ENCODE data around the gene ARHGAP24. TPM values are rescaled to one million over a fixed set of nuclear protein-coding genes. Genes with fewer than 3 reads are reported as not detected.

The ARHGAP24 gene
- total RNA-seq, 2 experiments from 2014 or later = 0.28 TPM; not detected in 1

- ATAC-seq (ENCODE audit: low read depth) (no peak), DNase-seq (no peak)
- peaks cover under 1% of the 10 kb centered on the region for H3K9me3 Mint-ChIP-seq
- no peaks in the 10 kb centered on the region for H3K4me1 Mint-ChIP-seq
- H3K4me3 Mint-ChIP-seq = no peak overlapping the region
- H3K36me3 Mint-ChIP-seq = no peaks in the 10 kb centered on the region
- no peaks in the 10 kb centered on the region for H3K27me3 Mint-ChIP-seq
- POLR2A ChIA-PET = no interaction called here
- no peak overlapping the region for H3K27ac Mint-ChIP-seq
Measured at GRCh38 chr4:85860066-85860740, 385.3 kb downstream of the ARHGAP24 start.

GRCh38 chr4:85861064-85861765, 386.3 kb downstream of the ARHGAP24 start:
- DNase-seq = no peak
- Mint-ChIP-seq H3K27ac (no peak overlapping the region), H3K27me3 (no peaks in the 10 kb centered on the region), H3K9me3 (no peaks in the 10 kb centered on the region), H3K4me3 (no peak overlapping the region), H3K4me1 (no peaks in the 10 kb centered on the region), H3K36me3 (no peaks in the 10 kb centered on the region)
- ATAC-seq (ENCODE audit: low read depth) = no peak
- POLR2A ChIA-PET = no interaction called here

GRCh38 chr4:85862896-85863295, 387.9 kb downstream of the ARHGAP24 start:
- no peak for ATAC-seq (ENCODE audit: low read depth)
- DNase-seq = no peak
- no peak overlapping the region for H3K4me3 Mint-ChIP-seq
- no peak overlapping the region for H3K27ac Mint-ChIP-seq
- no peaks in the 10 kb centered on the region for H3K27me3 Mint-ChIP-seq
- H3K9me3 Mint-ChIP-seq = no peaks in the 10 kb centered on the region
- H3K36me3 Mint-ChIP-seq = no peaks in the 10 kb centered on the region
- H3K4me1 Mint-ChIP-seq = no peaks in the 10 kb centered on the region
- POLR2A ChIA-PET = no interaction called here

GRCh38 chr4:85864259-85865205, 389.6 kb downstream of the ARHGAP24 start:
- no peaks in the 10 kb centered on the region for H3K4me1 Mint-ChIP-seq
- POLR2A ChIA-PET = no interaction called here
- no peaks in the 10 kb centered on the region for H3K27me3 Mint-ChIP-seq
- H3K9me3 Mint-ChIP-seq = no peaks in the 10 kb centered on the region
- DNase-seq (no peak), ATAC-seq (ENCODE audit: low read depth) (no peak)
- H3K27ac Mint-ChIP-seq = no peak overlapping the region
- no peaks in the 10 kb centered on the region for H3K36me3 Mint-ChIP-seq
- H3K4me3 Mint-ChIP-seq = no peak overlapping the region

DNA sequence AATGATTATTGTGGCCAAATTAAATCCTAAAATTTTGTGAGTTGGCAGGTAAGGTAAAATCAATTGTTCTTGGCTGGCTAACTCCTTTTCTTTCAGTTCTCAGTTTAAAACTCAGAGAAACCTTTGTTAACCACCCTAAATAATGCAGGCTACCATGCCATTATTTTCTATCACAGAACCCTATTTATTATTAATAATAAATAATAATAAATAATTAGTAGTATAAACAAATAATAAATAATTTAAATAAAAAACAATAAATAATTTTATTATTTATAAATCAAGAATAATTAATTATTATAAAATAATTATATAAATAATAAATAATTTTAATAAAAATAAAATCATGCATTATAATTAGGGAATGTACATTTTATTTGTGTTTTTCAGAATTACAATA, 390.3 kb downstream of the ARHGAP24 start:
- Mint-ChIP-seq H3K36me3 (no peaks in the 10 kb centered on the region), H3K27ac (no peak overlapping the region), H3K4me3 (no peak overlapping the region), H3K9me3 (no peaks in the 10 kb centered on the region), H3K27me3 (no peaks in the 10 kb centered on the region), H3K4me1 (no peaks in the 10 kb centered on the region)
- DNase-seq (no peak), ATAC-seq (ENCODE audit: low read depth) (no peak)
- POLR2A ChIA-PET = no interaction called here

DNA sequence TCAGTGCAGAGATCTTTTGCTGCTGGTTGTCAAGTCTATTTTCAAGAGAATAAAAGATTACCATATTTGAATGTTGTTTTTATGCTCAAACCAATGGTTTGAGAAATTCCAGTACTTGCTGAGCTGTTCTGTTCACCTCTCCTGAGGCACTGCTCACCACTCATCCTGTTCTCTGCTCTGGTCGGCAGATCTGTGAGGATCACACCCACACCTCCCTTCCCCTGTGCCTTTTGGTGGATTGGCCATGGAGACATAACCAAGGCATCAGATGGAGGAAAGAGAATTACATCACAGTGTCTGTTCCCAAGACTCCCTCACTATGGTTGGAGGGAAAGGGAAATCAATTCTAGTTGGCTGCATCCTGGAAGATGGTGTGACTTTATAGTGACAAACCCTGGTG, 391.6 kb downstream of the ARHGAP24 start:
- DNase-seq (no peak), ATAC-seq (ENCODE audit: low read depth) (no peak)
- Mint-ChIP-seq H3K27me3 (no peaks in the 10 kb centered on the region), H3K4me3 (no peak overlapping the region), H3K9me3 (no peaks in the 10 kb centered on the region), H3K4me1 (no peaks in the 10 kb centered on the region), H3K36me3 (no peaks in the 10 kb centered on the region), H3K27ac (no peak overlapping the region)
- POLR2A ChIA-PET = no interaction called here

DNA sequence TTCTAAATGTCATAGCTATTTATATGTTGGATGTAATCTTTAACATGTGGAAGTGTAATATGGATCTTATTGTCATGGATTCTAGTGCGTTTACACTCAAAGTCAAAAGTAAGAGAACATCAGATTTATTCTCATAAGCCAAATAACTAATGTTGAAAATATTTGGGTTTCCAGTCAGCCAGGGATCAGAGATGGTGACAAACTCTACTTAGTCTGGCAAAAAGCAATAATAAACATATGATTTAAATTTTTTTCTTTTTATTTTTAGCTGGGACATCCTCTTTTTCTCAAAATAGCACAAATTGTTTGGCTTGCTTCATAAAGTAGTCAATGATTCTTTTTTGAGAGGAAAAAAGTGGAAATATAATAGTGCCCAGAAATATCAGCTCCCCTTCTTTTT, 392.3 kb downstream of the ARHGAP24 start:
- Mint-ChIP-seq H3K4me3 (no peak overlapping the region), H3K9me3 (no peaks in the 10 kb centered on the region), H3K36me3 (no peaks in the 10 kb centered on the region), H3K27ac (no peak overlapping the region), H3K27me3 (no peaks in the 10 kb centered on the region), H3K4me1 (no peaks in the 10 kb centered on the region)
- no peak for DNase-seq
- no peak for ATAC-seq (ENCODE audit: low read depth)
- POLR2A ChIA-PET = no interaction called here

DNA sequence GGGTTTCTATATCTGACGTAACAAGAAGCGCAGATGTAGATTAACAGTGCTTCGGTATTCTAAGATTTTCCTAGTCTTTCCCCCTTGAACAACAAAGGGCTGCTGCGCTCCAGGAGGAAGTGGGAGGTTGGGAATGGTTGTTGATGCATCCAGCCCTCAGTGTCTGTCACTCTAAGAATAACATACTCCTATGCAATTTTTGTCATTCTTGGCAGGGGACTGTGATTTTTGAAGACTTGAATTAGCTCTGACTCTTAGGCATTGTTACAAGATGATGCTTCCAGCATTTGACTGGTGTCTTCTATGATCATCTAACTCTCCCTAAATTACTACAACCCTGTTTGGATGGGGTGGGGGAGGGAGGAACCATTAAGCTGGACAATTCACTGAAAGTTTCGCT, 394.2 kb downstream of the ARHGAP24 start:
- H3K4me3 Mint-ChIP-seq = no peak overlapping the region
- H3K9me3 Mint-ChIP-seq = no peaks in the 10 kb centered on the region
- ATAC-seq (ENCODE audit: low read depth) (no peak), DNase-seq (no peak)
- no peak overlapping the region for H3K27ac Mint-ChIP-seq
- H3K27me3 Mint-ChIP-seq = no peaks in the 10 kb centered on the region
- H3K4me1 Mint-ChIP-seq = no peaks in the 10 kb centered on the region
- POLR2A ChIA-PET = no interaction called here
- no peaks in the 10 kb centered on the region for H3K36me3 Mint-ChIP-seq

DNA sequence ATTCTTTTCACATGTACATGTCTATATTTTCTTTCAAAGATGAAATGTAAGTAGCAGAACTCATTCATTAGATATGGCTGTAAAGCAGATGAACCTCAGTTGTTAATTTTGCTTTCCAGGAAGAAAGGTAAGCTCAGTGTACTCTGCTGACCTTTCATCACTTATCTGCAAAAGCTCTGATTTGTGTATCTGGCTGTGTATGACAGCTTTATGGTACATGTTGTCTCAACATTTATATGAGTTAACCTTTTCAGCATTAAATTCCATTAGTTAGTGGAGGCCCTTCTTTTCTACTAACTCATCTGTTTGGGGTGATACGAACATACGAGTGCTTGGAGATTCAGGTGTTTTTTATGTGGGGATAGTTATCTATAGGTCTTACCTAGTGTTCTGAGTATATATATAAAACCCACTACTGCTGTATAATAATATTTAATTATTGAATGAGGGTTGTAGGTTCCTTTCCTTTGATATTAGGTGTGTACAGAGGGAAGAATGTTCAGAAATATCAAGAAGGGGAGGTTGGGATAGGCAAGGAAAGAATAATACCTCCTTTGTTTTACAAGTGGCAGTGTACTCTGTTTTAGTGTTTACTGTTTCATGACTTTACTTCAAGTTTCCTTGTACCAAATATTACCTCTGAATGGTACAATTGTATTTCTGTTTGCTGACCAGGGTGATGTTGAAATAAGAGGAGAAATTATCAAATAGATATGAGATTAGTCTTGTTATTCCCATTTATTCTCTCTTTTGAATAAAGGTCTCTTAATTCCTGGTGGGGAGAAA, 395.5 kb downstream of the ARHGAP24 start:
- Mint-ChIP-seq H3K9me3 (no peaks in the 10 kb centered on the region), H3K4me1 (no peaks in the 10 kb centered on the region), H3K4me3 (no peak overlapping the region), H3K36me3 (no peaks in the 10 kb centered on the region), H3K27ac (no peak overlapping the region), H3K27me3 (no peaks in the 10 kb centered on the region)
- POLR2A ChIA-PET = no interaction called here
- DNase-seq (no peak), ATAC-seq (ENCODE audit: low read depth) (no peak)

DNA sequence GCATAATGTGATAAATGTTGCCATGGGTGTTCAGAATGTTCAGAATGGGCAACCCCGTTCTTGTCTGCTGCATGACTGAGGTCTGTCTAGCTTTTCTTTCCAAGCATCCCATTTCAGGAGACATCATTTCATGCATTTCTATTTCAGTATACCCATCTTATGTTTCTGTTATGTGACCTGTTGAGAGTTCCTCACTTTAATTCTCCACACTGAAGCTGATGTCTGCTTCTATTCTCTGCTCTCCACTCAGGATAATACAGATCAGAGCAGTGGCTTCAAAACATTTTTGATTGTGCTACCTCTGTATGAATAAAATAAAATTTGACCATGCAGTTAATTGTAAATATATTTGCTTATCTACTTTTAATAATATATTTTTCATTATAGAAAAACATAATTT, 398.6 kb downstream of the ARHGAP24 start:
- H3K9me3 Mint-ChIP-seq = no peaks in the 10 kb centered on the region
- no peak for ATAC-seq (ENCODE audit: low read depth)
- POLR2A ChIA-PET = no interaction called here
- no peak overlapping the region for H3K4me3 Mint-ChIP-seq
- no peak for DNase-seq
- no peak overlapping the region for H3K27ac Mint-ChIP-seq
- no peaks in the 10 kb centered on the region for H3K27me3 Mint-ChIP-seq
- H3K36me3 Mint-ChIP-seq = no peaks in the 10 kb centered on the region
- no peaks in the 10 kb centered on the region for H3K4me1 Mint-ChIP-seq

- POLR2A ChIA-PET = no interaction called here
- H3K9me3 Mint-ChIP-seq = no peaks in the 10 kb centered on the region
- H3K27me3 Mint-ChIP-seq = no peaks in the 10 kb centered on the region
- no peak overlapping the region for H3K27ac Mint-ChIP-seq
- DNase-seq = no peak
- no peak for ATAC-seq (ENCODE audit: low read depth)
- no peak overlapping the region for H3K4me3 Mint-ChIP-seq
- no peaks in the 10 kb centered on the region for H3K4me1 Mint-ChIP-seq
- no peaks in the 10 kb centered on the region for H3K36me3 Mint-ChIP-seq
Measured at GRCh38 chr4:85879518-85879917, 404.6 kb downstream of the ARHGAP24 start.

DNA sequence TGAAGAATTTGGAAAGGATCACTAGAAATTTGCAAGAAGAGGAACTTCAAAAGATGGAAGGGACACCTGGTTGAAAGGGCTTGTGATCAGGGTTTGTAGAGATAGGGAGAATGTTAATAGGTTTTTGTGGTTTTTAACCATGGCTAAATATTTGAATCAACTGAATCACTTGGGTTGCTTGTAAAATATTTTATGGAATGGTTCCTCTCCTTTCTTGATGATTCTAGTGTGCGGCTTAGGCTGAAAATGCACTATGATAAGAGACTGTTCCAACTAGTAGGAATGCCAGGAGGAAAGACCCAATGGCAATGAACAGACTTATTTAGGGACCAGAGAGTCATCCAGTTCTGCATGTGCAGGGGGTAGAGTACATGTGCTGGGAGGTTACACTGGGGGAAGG, 408.2 kb downstream of the ARHGAP24 start:
- H3K4me1 Mint-ChIP-seq = no peaks in the 10 kb centered on the region
- no peak overlapping the region for H3K27ac Mint-ChIP-seq
- ATAC-seq (ENCODE audit: low read depth) = no peak
- no peak overlapping the region for H3K4me3 Mint-ChIP-seq
- H3K9me3 Mint-ChIP-seq = no peaks in the 10 kb centered on the region
- H3K27me3 Mint-ChIP-seq = no peaks in the 10 kb centered on the region
- H3K36me3 Mint-ChIP-seq = no peaks in the 10 kb centered on the region
- POLR2A ChIA-PET = no interaction called here
- no peak for DNase-seq

- Mint-ChIP-seq H3K4me3 (no peak overlapping the region), H3K4me1 (no peaks in the 10 kb centered on the region), H3K27ac (no peak overlapping the region), H3K27me3 (no peaks in the 10 kb centered on the region), H3K36me3 (no peaks in the 10 kb centered on the region), H3K9me3 (no peaks in the 10 kb centered on the region)
- DNase-seq (no peak), ATAC-seq (ENCODE audit: low read depth) (no peak)
- POLR2A ChIA-PET = no interaction called here
Measured at GRCh38 chr4:85884251-85884650, 409.3 kb downstream of the ARHGAP24 start.

Data from activated naive CD8-positive, alpha-beta T cell treated with anti-CD3 and anti-CD28 coated beads, Interleukin-2, amount 10 ng/mL, durations not matched to agents 7 days and 5 days (primary cell).